ENCODE measurements around the gene ARGLU1.

The ARGLU1 gene

GRCh38 chr13:106570299-106570852, 2.4 kb upstream of the ARGLU1 start:
- DNase-seq (ENCODE audit: low read depth) = peak; percentile 76
- H3K4me3 ChIP-seq (replicated peaks; ENCODE audit: low read depth, low read length) = no peak overlapping the region
- TF ChIP-seq CTCF (IDR thresholded peaks at IDR 0.05; ENCODE audit: low read length, missing control alignments) = no peak

DNA sequence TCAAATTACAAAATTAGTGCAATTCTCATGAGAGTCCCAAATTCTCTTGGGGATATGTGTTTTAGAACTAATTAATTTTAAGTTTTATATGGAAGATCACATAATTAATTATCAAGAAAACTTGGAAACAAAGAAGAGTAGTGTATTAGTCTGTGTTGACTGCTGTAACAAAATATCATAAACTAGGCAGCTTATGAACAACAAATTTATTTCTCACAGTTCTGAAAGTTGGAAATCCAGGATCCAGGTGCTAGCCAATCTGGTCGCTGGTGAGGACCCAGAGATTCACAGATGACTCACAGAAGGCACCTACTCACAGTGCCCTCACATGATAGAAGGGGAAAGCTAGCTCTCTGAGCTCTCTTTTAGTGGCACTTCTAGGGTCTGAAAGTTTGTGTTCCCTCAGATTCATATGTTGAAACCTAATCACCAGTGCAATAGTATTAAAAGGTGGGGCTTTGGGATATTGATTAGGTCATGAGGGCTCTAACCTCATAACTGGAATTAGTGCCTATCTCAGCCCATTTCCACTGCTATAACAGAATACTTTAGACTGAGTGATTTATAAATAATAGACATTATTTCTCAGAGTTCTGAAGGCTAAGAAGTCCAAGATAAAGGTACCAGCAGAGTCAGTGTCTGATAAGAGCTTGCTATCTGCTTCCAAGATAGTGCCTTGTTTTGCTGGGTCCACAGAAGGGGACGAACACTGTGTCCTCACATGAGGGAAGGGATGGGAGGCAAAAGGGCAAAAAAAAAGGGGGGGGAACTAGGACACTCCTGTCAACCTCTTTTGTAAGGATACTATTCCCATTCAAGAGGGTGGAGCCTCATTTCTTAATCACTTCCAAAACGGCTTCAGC, 1.5 kb upstream of the ARGLU1 start:
- no peak for TF ChIP-seq CTCF (IDR thresholded peaks at IDR 0.05; ENCODE audit: low read length, missing control alignments)
- DNase-seq (ENCODE audit: low read depth) = no peak
- no peak overlapping the region for H3K4me3 ChIP-seq (replicated peaks; ENCODE audit: low read depth, low read length)

- DNase-seq (ENCODE audit: low read depth) = no peak
- TF ChIP-seq CTCF (IDR thresholded peaks at IDR 0.05; ENCODE audit: low read length, missing control alignments) = no peak
- H3K4me3 ChIP-seq (replicated peaks; ENCODE audit: low read depth, low read length) = peak overlapping the region; percentile 84
Observed at GRCh38 chr13:106568299-106569003, 514 bp upstream of the ARGLU1 start.

GRCh38 chr13:106566641-106567473, 1.1 kb downstream of the ARGLU1 start:
- TF ChIP-seq CTCF (IDR thresholded peaks at IDR 0.05; ENCODE audit: low read length, missing control alignments) = no peak
- peak; percentile 62 for DNase-seq (ENCODE audit: low read depth)
- peak overlapping the region; percentile 84 for H3K4me3 ChIP-seq (replicated peaks; ENCODE audit: low read depth, low read length)

GRCh38 chr13:106565127-106565775, 2.7 kb downstream of the ARGLU1 start:
- DNase-seq (ENCODE audit: low read depth) = no peak
- no peak for TF ChIP-seq CTCF (IDR thresholded peaks at IDR 0.05; ENCODE audit: low read length, missing control alignments)
- H3K4me3 ChIP-seq (replicated peaks; ENCODE audit: low read depth, low read length) = peak overlapping the region; percentile 84

- H3K4me3 ChIP-seq (replicated peaks; ENCODE audit: low read depth, low read length) = no peak overlapping the region
- DNase-seq (ENCODE audit: low read depth) = no peak
- no peak for TF ChIP-seq CTCF (IDR thresholded peaks at IDR 0.05; ENCODE audit: low read length, missing control alignments)
Observed at GRCh38 chr13:106562301-106562700, 5.6 kb downstream of the ARGLU1 start.
